ENCODE measurements around the gene PRTFDC1. TPM values are rescaled to one million over a fixed set of nuclear protein-coding genes. Genes with fewer than 3 reads are reported as not detected.

The PRTFDC1 gene
- total and polyA plus RNA-seq, 10 donors = 0.85 to 3.8 (median 2.6) TPM

GRCh38 chr10:24993237-24993958, 41.0 kb upstream of the PRTFDC1 start:
- intact Hi-C loops (cut with DNase I; ENCODE audit: low total_unique reads) = loop anchor here (10.0 kb wide), 1 partner anchor 349 kb away; no protein-coding TSS in a partner anchor
- TF ChIP-seq CTCF (IDR thresholded peaks at IDR 0.05 in 8 of 11, conservative IDR thresholded peaks at IDR 0.05 in 3 of 11) (no peak), POLR2A (IDR thresholded peaks at IDR 0.05) (no peak), POLR2AphosphoS5 (IDR thresholded peaks at IDR 0.05) (no peak)
- Histone ChIP-seq H3K27me3 (replicated peaks in 1 of 7) (peaks cover 0 to 4% (median 0%) of the 10 kb centered on the region in 7 donors), H3K27ac (no peak overlapping the region), H3K9me3 (no peaks in the 10 kb centered on the region), H3K4me3 (no peak overlapping the region), H3K4me1 (no peaks in the 10 kb centered on the region), H3K36me3 (no peaks in the 10 kb centered on the region)
- DNase-seq = no peak
- 95 to 100% (median 96%) methylated on average over 1 of the region's 1 CpG for WGBS, 5 donors

GRCh38 chr10:24992512-24993133, 40.2 kb upstream of the PRTFDC1 start:
- Histone ChIP-seq H3K4me1 (no peaks in the 10 kb centered on the region), H3K4me3 (no peak overlapping the region), H3K27ac (no peak overlapping the region), H3K36me3 (no peaks in the 10 kb centered on the region), H3K27me3 (replicated peaks in 1 of 7) (peaks cover 0 to 4% (median 0%) of the 10 kb centered on the region in 7 donors), H3K9me3 (no peaks in the 10 kb centered on the region)
- no peak for DNase-seq
- intact Hi-C loops (cut with DNase I; ENCODE audit: low total_unique reads) = loop anchor here (10.0 kb wide), 1 partner anchor 348 kb away; no protein-coding TSS in a partner anchor
- TF ChIP-seq POLR2AphosphoS5 (IDR thresholded peaks at IDR 0.05) (no peak), CTCF (IDR thresholded peaks at IDR 0.05 in 8 of 11, conservative IDR thresholded peaks at IDR 0.05 in 3 of 11) (no peak), POLR2A (IDR thresholded peaks at IDR 0.05) (no peak)
- WGBS, 5 donors = 75 to 88% (median 79%) methylated on average over 3 of the region's 3 CpGs

- H3K4me1 ChIP-seq = no peaks in the 10 kb centered on the region
- no peak overlapping the region for H3K4me3 ChIP-seq
- no peak for TF ChIP-seq POLR2AphosphoS5 (IDR thresholded peaks at IDR 0.05)
- TF ChIP-seq CTCF (IDR thresholded peaks at IDR 0.05 in 8 of 11, conservative IDR thresholded peaks at IDR 0.05 in 3 of 11) = no peak
- no peak for TF ChIP-seq POLR2A (IDR thresholded peaks at IDR 0.05)
- no peaks in the 10 kb centered on the region for H3K36me3 ChIP-seq
- intact Hi-C loops (cut with DNase I; ENCODE audit: low total_unique reads) = loop anchor here (10.0 kb wide), 1 partner anchor 346 kb away; no protein-coding TSS in a partner anchor
- no peak for DNase-seq
- H3K27me3 ChIP-seq (replicated peaks in 1 of 7) = peaks cover 0 to 4% (median 0%) of the 10 kb centered on the region in 7 donors
- no peaks in the 10 kb centered on the region for H3K9me3 ChIP-seq
- H3K27ac ChIP-seq = no peak overlapping the region
- 82 to 95% (median 90%) methylated on average over 13 of the region's 13 CpGs for WGBS, 5 donors
These were observed 38.9 kb upstream of the PRTFDC1 start for GRCh38 chr10:24991298-24991697.

- no peaks in the 10 kb centered on the region for H3K9me3 ChIP-seq
- DNase-seq = no peak
- TF ChIP-seq CTCF (IDR thresholded peaks at IDR 0.05 in 8 of 11, conservative IDR thresholded peaks at IDR 0.05 in 3 of 11) (no peak), POLR2AphosphoS5 (IDR thresholded peaks at IDR 0.05) (no peak), POLR2A (IDR thresholded peaks at IDR 0.05) (no peak)
- H3K4me1 ChIP-seq = no peaks in the 10 kb centered on the region
- 15 to 37% (median 18%) methylated on average over 1 of the region's 1 CpG for WGBS, 5 donors
- no peaks in the 10 kb centered on the region for H3K36me3 ChIP-seq
- no peak overlapping the region for H3K4me3 ChIP-seq
- H3K27ac ChIP-seq = no peak overlapping the region
- intact Hi-C loops (cut with DNase I; ENCODE audit: low total_unique reads) = loop anchor here (10.0 kb wide), 1 partner anchor 345 kb away; no protein-coding TSS in a partner anchor
- peaks cover 0 to 4% (median 0%) of the 10 kb centered on the region in 7 donors for H3K27me3 ChIP-seq (replicated peaks in 1 of 7)
These were observed 37.5 kb upstream of the PRTFDC1 start for GRCh38 chr10:24989867-24990266.
